ENCODE measurements around the gene PLPPR1. TPM values are rescaled to one million over a fixed set of nuclear protein-coding genes. Genes with fewer than 3 reads are reported as not detected.

The PLPPR1 gene
- total and polyA plus RNA-seq, 2 of the 4 experiments (the other 2 are of a cell fraction), result not detected

GRCh38 chr9:101083448-101084202 is 55.1 kb downstream of the PLPPR1 start:
- Histone ChIP-seq H4K8ac (ENCODE audit: low read depth in 2 of 2, low read length in 2 of 2) (no peak overlapping the region), H3K4me2 (ENCODE audit: low read depth, low read length) (no peak overlapping the region), H3K27me3 (ENCODE audit: control insufficient read depth, insufficient read depth, low read length) (no peaks in the 10 kb centered on the region), H2BK20ac (ENCODE audit: low read depth, low read length) (no peak overlapping the region), H2BK120ac (ENCODE audit: low read depth, low read length) (no peak overlapping the region), H3K9me3 (ENCODE audit: control insufficient read depth, insufficient read depth, low read length) (peaks cover 5% of the 10 kb centered on the region), H3K23ac (ENCODE audit: low read depth, low read length) (no peak overlapping the region), H3K9ac (ENCODE audit: low read depth, low read length) (no peak overlapping the region), H2AK5ac (ENCODE audit: low read depth, low read length) (no peak overlapping the region), H2BK5ac (ENCODE audit: low read depth, low read length, poor library complexity, severe bottlenecking) (no peak overlapping the region), H3K4me1 (ENCODE audit: control insufficient read depth, insufficient read depth, low read length) (no peaks in the 10 kb centered on the region), H2AFZ (replicated peaks; ENCODE audit: low read length, poor library complexity) (no peak overlapping the region), H4K5ac (ENCODE audit: low read depth, low read length) (no peak overlapping the region), H3K18ac (ENCODE audit: low read depth, low read length) (no peak overlapping the region), H3K27ac (ENCODE audit: insufficient read depth, low read length) (no peak overlapping the region), H3K36me3 (ENCODE audit: control insufficient read depth, insufficient read depth, low read length) (no peaks in the 10 kb centered on the region), H3K9me1 (ENCODE audit: insufficient read depth, low read length) (no peaks in the 10 kb centered on the region), H3K79me1 (ENCODE audit: low read depth in 1 of 2, low read length in 2 of 2) (no peaks in the 10 kb centered on the region), H3K56ac (ENCODE audit: extremely low read depth, insufficient read depth, low read length) (no peak overlapping the region), H2AK9ac (replicated peaks; ENCODE audit: low read depth, low read length, poor library complexity) (no peak overlapping the region), H4K20me1 (ENCODE audit: insufficient read depth, low read length) (no peaks in the 10 kb centered on the region), H4K91ac (ENCODE audit: insufficient read depth, low read depth, low read length) (no peak overlapping the region), H3K4ac (ENCODE audit: low read depth, low read length) (no peak overlapping the region), H3K4me3 (ENCODE audit: insufficient read depth, low read depth, low read length) (no peak overlapping the region), H2BK15ac (ENCODE audit: low read depth, low read length) (no peak overlapping the region), H3K14ac (replicated peaks; ENCODE audit: low read depth, low read length) (no peak overlapping the region)
- POLR2A ChIA-PET (ENCODE audit: unreplicated experiment), result no interaction called here
- dilution Hi-C loops (cut with HindIII; ENCODE audit: low sequenced_read_pairs, unreplicated experiment), result no loop called here
- ATAC-seq (ENCODE audit: low read depth), result no peak
- no TSS peak for BruUV-seq (replicated peaks)
- intact Hi-C loops (cut with micrococcal nuclease), result no loop called here
- CTCF ChIA-PET, result no interaction called here
- DNase-seq, result no peak
- no CpG with 5 or more reads among the region's 5 CpGs for whole genome bisulfite sequencing, 2 experiments (ENCODE audit: extremely low coverage in 2 of 2, insufficient read length in 1 of 2)
- in situ Hi-C loops (cut with MboI; ENCODE audit: low sequenced_read_pairs), result no loop called here
- no peak for TF ChIP-seq MAZ (IDR thresholded peaks at IDR 0.05; ENCODE audit: borderline replicate concordance, low read depth, low read length)
- TF ChIP-seq CEBPB (IDR thresholded peaks at IDR 0.05; ENCODE audit: low read depth, low read length), result no peak
